Prostate gland (tissue), 2 donors: ENCODE measurements around the gene CCR6.

Experiments used
- POLR2A ChIP-seq: fragments of 450-650 bp; IDR thresholded peaks from one replicate; pipeline ENCODE4 v1.6.1; 2016; ENCODE audit warnings: antibody characterized with exemption, mild to moderate bottlenecking
- POLR2AphosphoS5 ChIP-seq: sonication (generic); formaldehyde crosslinking; IDR thresholded peaks from one replicate; pipeline ENCODE4 v1.6.1; 2017; ENCODE audit warnings: antibody characterized with exemption
- TF ChIP-seq, protein P1 (sequence below), 4 experiments: fragments of 200-600 bp in 2 of 4; fragments of 450-650 bp in 2 of 4; sonication (generic) in 2 of 4; IDR thresholded peaks; 1 replicate in 3 of 4; 2 replicates in 1 of 4; pipeline ENCODE4 v1.5.1; 2016 to 2019; ENCODE audit warnings: antibody characterized with exemption in 4 of 4, mild to moderate bottlenecking in 2 of 4, moderate library complexity in 2 of 4

- TF ChIP-seq POLR2A (no peak), POLR2AphosphoS5 (no peak)
- TF ChIP-seq, protein P1, sequence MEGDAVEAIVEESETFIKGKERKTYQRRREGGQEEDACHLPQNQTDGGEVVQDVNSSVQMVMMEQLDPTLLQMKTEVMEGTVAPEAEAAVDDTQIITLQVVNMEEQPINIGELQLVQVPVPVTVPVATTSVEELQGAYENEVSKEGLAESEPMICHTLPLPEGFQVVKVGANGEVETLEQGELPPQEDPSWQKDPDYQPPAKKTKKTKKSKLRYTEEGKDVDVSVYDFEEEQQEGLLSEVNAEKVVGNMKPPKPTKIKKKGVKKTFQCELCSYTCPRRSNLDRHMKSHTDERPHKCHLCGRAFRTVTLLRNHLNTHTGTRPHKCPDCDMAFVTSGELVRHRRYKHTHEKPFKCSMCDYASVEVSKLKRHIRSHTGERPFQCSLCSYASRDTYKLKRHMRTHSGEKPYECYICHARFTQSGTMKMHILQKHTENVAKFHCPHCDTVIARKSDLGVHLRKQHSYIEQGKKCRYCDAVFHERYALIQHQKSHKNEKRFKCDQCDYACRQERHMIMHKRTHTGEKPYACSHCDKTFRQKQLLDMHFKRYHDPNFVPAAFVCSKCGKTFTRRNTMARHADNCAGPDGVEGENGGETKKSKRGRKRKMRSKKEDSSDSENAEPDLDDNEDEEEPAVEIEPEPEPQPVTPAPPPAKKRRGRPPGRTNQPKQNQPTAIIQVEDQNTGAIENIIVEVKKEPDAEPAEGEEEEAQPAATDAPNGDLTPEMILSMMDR (IDR thresholded peaks at IDR 0.05) = no peak
Observed at GRCh38 chr6:167145461-167145860, 22.6 kb downstream of the CCR6 start.
